Subcutaneous abdominal adipose tissue (tissue), 5 donors: Measurements from ENCODE around the gene MYT1.

Experiments used
- H3K27ac ChIP-seq: one replicate; pipeline ENCODE4 v1.7.0; 2013; ENCODE audit warnings: low read depth, mild to moderate bottlenecking, inconsistent platforms, low read length, moderate library complexity
- H3K27me3 ChIP-seq, 5 donors: one replicate each; pipeline ENCODE4 v1.7.0; 2013; ENCODE audit warnings: low read length in 5 of 5, inconsistent platforms in 1 of 5; ENCODE audit not compliant: control insufficient read depth in 5 of 5, insufficient read depth in 4 of 5
- H3K36me3 ChIP-seq, 5 donors: one replicate each; pipeline ENCODE4 v1.7.0; 2013; ENCODE audit warnings: low read length in 5 of 5; ENCODE audit not compliant: control insufficient read depth in 5 of 5, insufficient read depth in 5 of 5
- H3K4me1 ChIP-seq, 5 donors: one replicate each; pipeline ENCODE4 v1.7.0; 2013; ENCODE audit warnings: low read length in 5 of 5, mild to moderate bottlenecking in 3 of 5, moderate library complexity in 1 of 5; ENCODE audit not compliant: control insufficient read depth in 5 of 5, insufficient read depth in 5 of 5
- H3K4me3 ChIP-seq, 5 donors: one replicate each; pipeline ENCODE4 v1.7.0; 2013; ENCODE audit warnings: low read length in 5 of 5, low read depth in 1 of 5
- H3K9ac ChIP-seq, 5 donors: one replicate each; pipeline ENCODE4 v1.7.0; 2013; ENCODE audit warnings: low read length in 5 of 5, mild to moderate bottlenecking in 4 of 5, moderate library complexity in 3 of 5
- H3K9me3 ChIP-seq, 5 donors: one replicate each; pipeline ENCODE4 v1.7.0; 2013; ENCODE audit warnings: low read length in 5 of 5; ENCODE audit not compliant: control insufficient read depth in 5 of 5
- donor health status: healthy.
- donor health status: healthy.
- donor health status: healthy.
- donor health status: healthy.
- donor health status: healthy.

The MYT1 gene

DNA sequence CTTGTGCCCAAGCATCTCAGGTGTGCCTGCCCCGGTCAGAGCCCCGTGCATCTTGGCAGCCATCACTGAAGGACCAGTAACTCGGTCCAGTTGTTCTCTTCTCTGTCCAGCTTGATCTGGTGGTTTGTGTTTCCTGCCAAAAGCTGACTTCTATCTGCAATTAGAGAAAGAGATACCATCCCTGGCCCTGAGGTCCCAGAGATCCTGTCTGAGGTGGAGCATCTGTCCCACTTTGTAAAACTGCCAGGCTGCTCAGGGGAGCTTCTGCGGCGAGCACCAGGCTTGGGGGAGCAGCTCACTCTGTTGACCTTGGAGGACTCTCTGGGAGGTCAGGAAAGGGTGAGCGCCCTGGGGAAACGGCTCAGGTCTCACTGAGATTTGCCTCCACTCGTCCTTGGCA is 35.1 kb downstream of the MYT1 start:
- no peaks in the 10 kb centered on the region for H3K9me3 ChIP-seq
- H3K27ac ChIP-seq = no peak overlapping the region
- H3K9ac ChIP-seq = no peak overlapping the region
- no peak overlapping the region for H3K4me3 ChIP-seq
- no peaks in the 10 kb centered on the region for H3K4me1 ChIP-seq
- peaks cover 14 to 52% (median 17%) of the 10 kb centered on the region in 5 donors for H3K27me3 ChIP-seq
- H3K36me3 ChIP-seq = no peaks in the 10 kb centered on the region

DNA sequence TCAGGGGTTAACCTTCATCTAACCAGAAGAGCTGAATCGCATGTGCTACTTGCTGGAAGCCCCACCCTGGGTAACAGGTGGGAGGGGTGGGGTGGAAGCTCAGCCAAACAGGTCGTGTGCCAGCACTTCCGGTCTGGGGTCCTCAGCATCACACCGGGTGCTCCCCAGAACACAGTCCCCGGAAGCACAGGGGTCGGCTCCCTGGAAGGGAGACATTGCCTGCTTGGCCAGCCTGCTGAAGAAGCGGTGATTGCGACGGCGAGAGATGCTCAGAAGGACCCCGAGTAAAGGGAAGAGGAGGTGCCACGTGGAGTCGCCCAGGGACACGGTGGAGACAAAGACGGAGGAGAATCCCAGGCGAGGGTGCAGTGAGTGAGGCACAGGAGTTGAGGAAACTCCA is 36.5 kb downstream of the MYT1 start:
- Histone ChIP-seq H3K9ac (no peak overlapping the region), H3K4me3 (no peak overlapping the region), H3K27ac (no peak overlapping the region), H3K27me3 (peaks cover 14 to 61% (median 20%) of the 10 kb centered on the region in 5 donors), H3K9me3 (no peaks in the 10 kb centered on the region), H3K36me3 (no peaks in the 10 kb centered on the region), H3K4me1 (no peaks in the 10 kb centered on the region)

DNA sequence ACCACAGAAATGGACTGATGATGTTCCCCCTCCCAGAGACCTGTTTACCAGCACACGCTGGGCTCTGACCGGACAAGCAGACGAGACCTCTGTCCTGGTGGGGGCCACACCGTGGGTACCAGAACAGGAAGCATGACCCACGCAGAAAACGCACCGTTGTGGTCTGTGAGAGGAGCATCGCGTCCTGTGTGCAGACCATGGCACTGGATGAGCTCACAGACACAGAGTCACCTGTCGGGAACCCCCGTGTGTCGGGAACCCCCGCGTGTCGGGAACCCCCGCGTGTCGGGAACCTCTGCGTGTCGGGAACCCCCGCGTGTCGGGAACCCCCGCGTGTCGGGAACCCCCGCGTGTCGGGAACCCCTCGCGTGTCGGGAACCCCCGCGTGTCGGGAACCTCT is 37.4 kb downstream of the MYT1 start:
- Histone ChIP-seq H3K9ac (no peak overlapping the region), H3K4me3 (no peak overlapping the region), H3K36me3 (no peaks in the 10 kb centered on the region), H3K27me3 (peaks cover 14 to 61% (median 20%) of the 10 kb centered on the region in 5 donors), H3K4me1 (no peaks in the 10 kb centered on the region), H3K27ac (no peak overlapping the region), H3K9me3 (no peaks in the 10 kb centered on the region)

DNA sequence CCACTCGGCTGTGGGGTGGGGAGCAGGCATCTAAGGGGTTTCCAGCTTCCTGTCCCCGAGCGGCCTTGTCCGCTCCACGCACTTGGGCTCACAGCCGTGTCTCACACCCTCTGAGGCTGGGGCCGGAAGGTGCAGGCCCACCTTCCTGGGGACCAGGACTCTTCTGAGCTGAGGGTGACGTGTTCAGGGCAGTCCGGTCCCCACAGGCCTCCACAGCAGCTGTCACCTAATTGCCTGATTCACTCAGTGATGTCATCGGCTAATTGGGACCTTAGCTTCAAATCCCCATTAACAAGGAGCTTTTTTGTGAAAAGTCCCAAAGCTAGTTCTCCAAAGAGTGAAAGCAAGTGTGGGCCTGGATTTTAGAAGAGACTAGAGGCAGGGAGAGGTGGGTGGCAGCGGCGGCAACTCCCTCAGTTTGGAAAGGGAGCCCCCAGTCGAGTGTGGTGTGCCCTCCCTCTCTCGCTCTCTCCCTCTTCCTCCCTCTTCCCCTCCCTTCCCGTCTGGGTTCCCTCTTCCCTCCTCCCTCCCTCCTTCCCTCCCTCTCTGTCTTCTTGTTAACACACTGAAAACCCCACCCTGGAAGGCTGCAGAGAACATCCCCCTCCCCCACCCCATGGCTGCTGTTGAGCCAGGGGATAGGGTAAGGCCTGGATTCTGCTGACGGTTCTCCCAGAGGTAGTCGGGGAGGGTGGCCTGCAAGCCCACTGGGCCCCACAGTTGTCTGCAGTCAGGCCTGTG is 39.0 kb downstream of the MYT1 start:
- Histone ChIP-seq H3K9ac (no peak overlapping the region), H3K9me3 (no peaks in the 10 kb centered on the region), H3K4me3 (no peak overlapping the region), H3K36me3 (no peaks in the 10 kb centered on the region), H3K27me3 (peaks cover 11 to 57% (median 14%) of the 10 kb centered on the region in 5 donors), H3K4me1 (no peaks in the 10 kb centered on the region), H3K27ac (no peak overlapping the region)

DNA sequence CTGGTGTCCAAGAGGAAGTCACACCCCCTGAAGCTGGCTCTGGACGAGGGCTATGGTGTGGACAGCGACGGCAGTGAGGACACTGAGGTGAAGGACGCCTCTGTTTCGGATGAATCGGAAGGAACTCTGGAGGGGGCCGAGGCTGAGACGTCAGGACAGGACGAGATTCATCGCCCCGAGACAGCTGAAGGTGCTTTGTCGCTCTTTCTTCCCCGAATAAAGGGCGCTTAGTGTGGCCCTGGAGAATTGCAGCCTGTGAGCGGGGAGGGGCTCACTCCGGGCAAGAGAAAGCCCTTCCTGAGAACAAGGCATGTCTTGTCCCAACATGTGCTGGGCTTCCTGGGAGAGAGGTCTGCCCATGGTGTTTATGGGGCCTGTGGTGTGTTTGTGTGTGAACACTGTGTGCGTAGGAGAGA is 41.4 kb downstream of the MYT1 start:
- Histone ChIP-seq H3K27ac (no peak overlapping the region), H3K36me3 (no peaks in the 10 kb centered on the region), H3K9me3 (no peaks in the 10 kb centered on the region)

DNA sequence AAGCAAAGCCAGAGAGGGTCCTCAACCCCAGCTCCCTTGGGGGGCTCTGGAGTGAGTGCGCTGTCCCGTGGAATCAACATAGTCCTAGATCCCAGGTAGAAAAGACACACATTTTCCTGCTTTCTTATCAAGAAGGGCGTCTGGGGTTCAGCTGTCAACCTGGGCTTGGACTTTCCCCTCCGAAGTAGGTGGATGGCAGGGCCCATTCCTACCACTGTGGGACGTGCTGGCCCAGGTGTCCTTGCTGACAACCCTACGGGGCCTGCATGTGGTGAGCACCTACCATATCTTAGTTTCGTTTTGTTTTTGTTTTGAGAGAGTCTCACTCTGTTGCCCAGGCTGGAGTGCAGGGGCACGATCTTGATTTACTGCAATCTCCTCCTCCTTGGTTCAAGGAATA is 42.4 kb downstream of the MYT1 start:
- Histone ChIP-seq H3K9ac (no peak overlapping the region), H3K36me3 (no peaks in the 10 kb centered on the region), H3K4me3 (no peak overlapping the region)

More for the DNA sequence above, 41.4 kb downstream of the MYT1 start:
- Histone ChIP-seq H3K9ac (no peak overlapping the region), H3K4me1 (no peaks in the 10 kb centered on the region), H3K4me3 (no peak overlapping the region), H3K27me3 (peaks cover 0 to 35% (median 10%) of the 10 kb centered on the region in 5 donors)

DNA sequence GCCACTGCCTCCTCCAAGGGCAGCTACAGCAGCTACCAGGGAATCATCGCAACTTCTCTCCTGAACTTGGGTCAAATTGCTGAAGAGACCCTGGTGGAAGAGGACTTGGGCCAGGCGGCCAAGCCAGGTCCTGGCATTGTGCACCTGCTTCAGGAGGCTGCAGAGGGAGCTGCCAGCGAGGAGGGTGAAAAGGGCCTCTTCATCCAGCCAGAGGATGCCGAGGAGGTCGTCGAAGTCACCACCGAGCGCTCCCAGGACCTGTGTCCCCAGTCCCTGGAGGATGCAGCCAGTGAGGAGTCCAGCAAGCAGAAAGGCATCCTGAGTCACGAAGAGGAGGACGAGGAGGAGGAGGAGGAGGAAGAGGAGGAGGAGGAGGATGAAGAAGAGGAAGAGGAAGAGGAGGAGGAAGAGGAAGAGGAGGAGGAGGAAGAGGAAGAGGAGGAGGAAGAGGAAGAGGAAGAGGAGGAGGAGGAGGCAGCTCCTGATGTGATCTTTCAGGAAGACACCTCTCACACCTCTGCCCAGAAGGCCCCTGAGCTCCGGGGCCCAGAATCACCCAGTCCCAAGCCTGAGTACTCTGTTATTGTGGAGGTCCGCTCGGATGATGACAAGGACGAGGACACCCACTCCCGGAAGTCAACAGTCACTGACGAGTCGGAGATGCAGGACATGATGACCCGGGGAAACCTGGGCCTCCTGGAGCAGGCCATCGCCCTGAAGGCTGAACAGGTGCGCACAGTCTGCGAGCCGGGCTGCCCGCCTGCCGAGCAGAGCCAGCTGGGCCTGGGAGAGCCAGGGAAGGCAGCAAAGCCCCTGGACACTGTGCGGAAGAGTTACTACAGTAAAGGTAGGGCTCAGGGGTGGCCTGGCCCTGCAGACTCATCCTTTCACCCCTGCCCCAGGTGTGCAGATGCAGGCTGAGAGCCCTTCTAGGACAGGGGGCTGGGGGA is 43.7 kb downstream of the MYT1 start:
- no peaks in the 10 kb centered on the region for H3K9me3 ChIP-seq
- no peak overlapping the region for H3K9ac ChIP-seq
- H3K27ac ChIP-seq = no peak overlapping the region
- H3K4me1 ChIP-seq = peaks cover 0 to 8% (median 7%) of the 10 kb centered on the region in 5 donors
- H3K36me3 ChIP-seq = no peaks in the 10 kb centered on the region
- H3K27me3 ChIP-seq = peaks cover 0 to 24% (median 4%) of the 10 kb centered on the region in 5 donors
- no peak overlapping the region for H3K4me3 ChIP-seq

More for the DNA sequence above, 42.4 kb downstream of the MYT1 start:
- H3K27ac ChIP-seq = no peak overlapping the region
- no peaks in the 10 kb centered on the region for H3K9me3 ChIP-seq
- H3K27me3 ChIP-seq = peaks cover 0 to 32% (median 8%) of the 10 kb centered on the region in 5 donors
- H3K4me1 ChIP-seq = no peaks in the 10 kb centered on the region

DNA sequence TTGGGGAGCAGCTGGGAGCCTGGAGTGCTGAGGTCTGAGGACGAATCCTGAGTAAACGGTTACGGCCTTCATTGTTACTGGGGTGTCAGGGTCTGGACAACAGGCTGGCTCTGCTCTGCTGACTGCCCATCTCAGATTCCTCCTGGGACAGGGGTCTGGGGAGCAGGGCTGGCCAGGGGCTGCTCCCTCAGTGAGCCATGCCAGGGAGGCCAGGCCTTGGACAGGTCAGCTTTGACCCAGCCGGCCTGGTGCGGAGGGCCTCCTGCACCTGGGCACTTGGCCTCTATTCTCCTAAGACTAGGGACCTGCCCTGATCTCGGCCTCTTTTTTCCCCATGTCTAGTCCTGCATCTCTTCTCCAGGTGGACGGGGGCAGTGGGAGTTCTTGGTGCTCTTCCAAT is 44.9 kb downstream of the MYT1 start:
- Histone ChIP-seq H3K4me1 (peaks cover 8 to 20% (median 17%) of the 10 kb centered on the region in 5 donors), H3K9ac (no peak overlapping the region), H3K27me3 (peaks cover 0 to 18% (median 3%) of the 10 kb centered on the region in 5 donors), H3K9me3 (peaks cover 0 to 2% (median 0%) of the 10 kb centered on the region in 5 donors), H3K4me3 (no peak overlapping the region), H3K36me3 (no peaks in the 10 kb centered on the region), H3K27ac (no peak overlapping the region)

DNA sequence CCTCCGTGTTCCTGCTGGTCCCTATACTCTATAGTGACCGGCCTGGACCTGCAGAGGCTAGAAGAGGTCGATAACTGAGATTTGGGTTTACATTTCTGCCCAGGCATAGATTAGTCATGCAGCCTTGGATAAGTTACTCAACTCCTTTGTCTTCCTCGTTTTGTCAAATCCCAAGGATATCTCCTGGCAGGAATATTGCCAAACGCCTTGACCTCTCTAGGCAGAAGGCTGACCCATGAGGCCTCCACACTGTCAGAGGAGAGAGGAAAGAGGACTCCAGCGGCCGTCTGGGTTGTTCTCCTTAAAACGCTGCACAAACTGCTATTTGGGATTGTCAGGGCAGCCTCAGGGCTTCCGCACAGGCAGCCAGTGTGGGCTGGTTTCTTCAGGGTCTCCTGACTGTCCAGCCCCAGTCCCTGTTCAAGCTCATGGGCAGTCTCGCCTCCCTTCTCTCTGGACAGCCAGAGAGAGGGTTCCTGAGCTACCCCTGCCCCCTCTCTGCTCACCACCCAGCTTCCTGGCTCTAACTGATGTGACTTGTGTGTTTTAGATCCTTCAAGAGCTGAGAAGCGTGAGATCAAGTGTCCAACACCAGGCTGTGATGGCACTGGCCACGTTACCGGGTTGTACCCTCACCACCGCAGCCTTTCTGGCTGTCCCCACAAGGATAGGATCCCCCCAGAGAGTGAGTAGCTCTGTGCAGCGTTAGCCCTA is 46.6 kb downstream of the MYT1 start:
- no peak overlapping the region for H3K9ac ChIP-seq
- H3K27ac ChIP-seq = no peak overlapping the region
- peaks cover 0 to 2% (median 0%) of the 10 kb centered on the region in 5 donors for H3K9me3 ChIP-seq
- no peaks in the 10 kb centered on the region for H3K36me3 ChIP-seq
- peaks cover 0 to 8% (median 0%) of the 10 kb centered on the region in 5 donors for H3K27me3 ChIP-seq
- H3K4me1 ChIP-seq = peaks cover 11 to 20% (median 17%) of the 10 kb centered on the region in 5 donors
- no peak overlapping the region for H3K4me3 ChIP-seq
